Measurements from ENCODE around the gene SEPTIN10. TPM values are rescaled to one million over a fixed set of nuclear protein-coding genes. Genes with fewer than 3 reads are reported as not detected.

The SEPTIN10 gene
- total RNA-seq, 1 experiment from 2014 or later: 113 TPM

DNA sequence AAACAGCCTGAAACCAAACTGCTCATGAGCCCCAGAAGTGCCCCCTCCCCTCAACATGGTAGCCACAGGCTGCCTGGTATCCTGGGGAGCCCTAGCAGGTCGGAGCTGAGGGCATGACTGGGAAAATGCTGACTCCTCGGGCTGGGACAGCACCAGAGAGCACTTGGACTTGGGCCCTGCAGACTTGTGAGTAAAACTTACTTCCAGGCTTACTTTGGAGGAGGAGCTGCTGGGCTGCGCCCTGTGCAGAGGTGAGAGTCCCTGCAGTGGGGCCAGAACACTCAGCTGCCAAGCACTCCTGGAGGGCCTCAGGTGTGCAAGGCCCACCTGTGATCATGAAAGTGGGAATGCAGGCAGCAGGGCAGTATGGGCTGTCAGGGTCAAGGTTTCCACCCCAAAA lies 119.4 kb downstream of the SEPTIN10 start:
- ATAC-seq (no peak), DNase-seq (ENCODE audit: low read depth, low spot score) (no peak)
- H3K36me3 ChIP-seq (ENCODE audit: control insufficient read depth in 1 of 2, insufficient read depth in 2 of 2, low read length in 2 of 2): no peaks in the 10 kb centered on the region
- H2AFZ ChIP-seq (ENCODE audit: low read depth, low read length, poor library complexity, severe bottlenecking): no peak overlapping the region
- H3K9me2 ChIP-seq (ENCODE audit: insufficient read depth): no peaks in the 10 kb centered on the region
- CTCF ChIA-PET: no interaction called here
- intact Hi-C loops (cut with micrococcal nuclease): no loop called here
- RAD21 ChIA-PET (ENCODE audit: low non-redundant PET in 1 of 2, low total read pairs in 2 of 2, uncharacterized antibody in 2 of 2, unreplicated experiment in 2 of 2): no interaction called here
- H3K79me2 ChIP-seq (ENCODE audit: insufficient read depth, low read length): no peaks in the 10 kb centered on the region
- no peaks in the 10 kb centered on the region for H3K27me3 ChIP-seq (ENCODE audit: insufficient read depth, low read length)
- H3K9me3 ChIP-seq (ENCODE audit: control insufficient read depth in 1 of 2, insufficient read depth in 1 of 2, low read depth in 1 of 2, low read length in 2 of 2): no peaks in the 10 kb centered on the region
- BruUV-seq (replicated peaks): no TSS peak
- TF ChIP-seq SIN3A (IDR thresholded peaks at IDR 0.05; ENCODE audit: low read depth): no peak
- no peak for TF ChIP-seq CEBPB (IDR thresholded peaks at IDR 0.05; ENCODE audit: low read depth)
- no peak for TF ChIP-seq ZNF274 (IDR thresholded peaks at IDR 0.05; ENCODE audit: low read depth, low read length)
- no peak for TF ChIP-seq SP1 (IDR thresholded peaks at IDR 0.05; ENCODE audit: low read depth)
- TF ChIP-seq, protein P1, sequence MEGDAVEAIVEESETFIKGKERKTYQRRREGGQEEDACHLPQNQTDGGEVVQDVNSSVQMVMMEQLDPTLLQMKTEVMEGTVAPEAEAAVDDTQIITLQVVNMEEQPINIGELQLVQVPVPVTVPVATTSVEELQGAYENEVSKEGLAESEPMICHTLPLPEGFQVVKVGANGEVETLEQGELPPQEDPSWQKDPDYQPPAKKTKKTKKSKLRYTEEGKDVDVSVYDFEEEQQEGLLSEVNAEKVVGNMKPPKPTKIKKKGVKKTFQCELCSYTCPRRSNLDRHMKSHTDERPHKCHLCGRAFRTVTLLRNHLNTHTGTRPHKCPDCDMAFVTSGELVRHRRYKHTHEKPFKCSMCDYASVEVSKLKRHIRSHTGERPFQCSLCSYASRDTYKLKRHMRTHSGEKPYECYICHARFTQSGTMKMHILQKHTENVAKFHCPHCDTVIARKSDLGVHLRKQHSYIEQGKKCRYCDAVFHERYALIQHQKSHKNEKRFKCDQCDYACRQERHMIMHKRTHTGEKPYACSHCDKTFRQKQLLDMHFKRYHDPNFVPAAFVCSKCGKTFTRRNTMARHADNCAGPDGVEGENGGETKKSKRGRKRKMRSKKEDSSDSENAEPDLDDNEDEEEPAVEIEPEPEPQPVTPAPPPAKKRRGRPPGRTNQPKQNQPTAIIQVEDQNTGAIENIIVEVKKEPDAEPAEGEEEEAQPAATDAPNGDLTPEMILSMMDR (IDR thresholded peaks at IDR 0.05 in 2 of 3, conservative IDR thresholded peaks at IDR 0.05 in 1 of 3; ENCODE audit: borderline replicate concordance in 1 of 3, insufficient read depth in 1 of 3, low read depth in 2 of 3, low read length in 2 of 3): no peak
- no peak for TF ChIP-seq FOSL1 (IDR thresholded peaks at IDR 0.05; ENCODE audit: low read depth)
- TF ChIP-seq, protein P2, sequence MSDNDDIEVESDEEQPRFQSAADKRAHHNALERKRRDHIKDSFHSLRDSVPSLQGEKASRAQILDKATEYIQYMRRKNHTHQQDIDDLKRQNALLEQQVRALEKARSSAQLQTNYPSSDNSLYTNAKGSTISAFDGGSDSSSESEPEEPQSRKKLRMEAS (IDR thresholded peaks at IDR 0.05): no peak
- no peak for TF ChIP-seq ELF1 (IDR thresholded peaks at IDR 0.05; ENCODE audit: borderline replicate concordance, low read depth)
- TF ChIP-seq TCF7L2 (IDR thresholded peaks at IDR 0.05; ENCODE audit: borderline replicate concordance, extremely low read depth, insufficient read depth, insufficient read length): no peak
- TF ChIP-seq, protein P3, sequence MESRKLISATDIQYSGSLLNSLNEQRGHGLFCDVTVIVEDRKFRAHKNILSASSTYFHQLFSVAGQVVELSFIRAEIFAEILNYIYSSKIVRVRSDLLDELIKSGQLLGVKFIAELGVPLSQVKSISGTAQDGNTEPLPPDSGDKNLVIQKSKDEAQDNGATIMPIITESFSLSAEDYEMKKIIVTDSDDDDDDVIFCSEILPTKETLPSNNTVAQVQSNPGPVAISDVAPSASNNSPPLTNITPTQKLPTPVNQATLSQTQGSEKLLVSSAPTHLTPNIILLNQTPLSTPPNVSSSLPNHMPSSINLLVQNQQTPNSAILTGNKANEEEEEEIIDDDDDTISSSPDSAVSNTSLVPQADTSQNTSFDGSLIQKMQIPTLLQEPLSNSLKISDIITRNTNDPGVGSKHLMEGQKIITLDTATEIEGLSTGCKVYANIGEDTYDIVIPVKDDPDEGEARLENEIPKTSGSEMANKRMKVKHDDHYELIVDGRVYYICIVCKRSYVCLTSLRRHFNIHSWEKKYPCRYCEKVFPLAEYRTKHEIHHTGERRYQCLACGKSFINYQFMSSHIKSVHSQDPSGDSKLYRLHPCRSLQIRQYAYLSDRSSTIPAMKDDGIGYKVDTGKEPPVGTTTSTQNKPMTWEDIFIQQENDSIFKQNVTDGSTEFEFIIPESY (IDR thresholded peaks at IDR 0.05; ENCODE audit: extremely low read depth, insufficient replicate concordance, low read length): no peak
- no peak for TF ChIP-seq POLR2A (IDR thresholded peaks at IDR 0.05; ENCODE audit: borderline replicate concordance, extremely low read depth, insufficient read depth, insufficient read length)
- no peak for TF ChIP-seq ZFX (IDR thresholded peaks at IDR 0.05)
- TF ChIP-seq SRF (IDR thresholded peaks at IDR 0.05; ENCODE audit: low read depth): no peak
- TF ChIP-seq, protein P4, sequence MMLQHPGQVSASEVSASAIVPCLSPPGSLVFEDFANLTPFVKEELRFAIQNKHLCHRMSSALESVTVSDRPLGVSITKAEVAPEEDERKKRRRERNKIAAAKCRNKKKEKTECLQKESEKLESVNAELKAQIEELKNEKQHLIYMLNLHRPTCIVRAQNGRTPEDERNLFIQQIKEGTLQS (IDR thresholded peaks at IDR 0.05): no peak
- TF ChIP-seq POLR2AphosphoS5 (IDR thresholded peaks at IDR 0.05; ENCODE audit: low read depth, low read length): no peak
- no peak for TF ChIP-seq JUND (IDR thresholded peaks at IDR 0.05)
- TF ChIP-seq RAD21 (IDR thresholded peaks at IDR 0.05; ENCODE audit: low read depth): no peak
- no peak for TF ChIP-seq YY1 (IDR thresholded peaks at IDR 0.05; ENCODE audit: extremely low read depth, insufficient replicate concordance, low read depth, low read length)
- no peak for TF ChIP-seq EZH2 (IDR thresholded peaks at IDR 0.05)
- no peak overlapping the region for H3K9ac ChIP-seq (ENCODE audit: low read length)
- POLR2A ChIA-PET: no interaction called here
- H3K4me3 ChIP-seq (replicated peaks in 1 of 2; ENCODE audit: low read depth in 1 of 2, low read length in 2 of 2): no peak overlapping the region
- H3K4me2 ChIP-seq (ENCODE audit: low read length): no peak overlapping the region
- no peak overlapping the region for H3K27ac ChIP-seq (ENCODE audit: low read depth, low read length)
- no peaks in the 10 kb centered on the region for H4K20me1 ChIP-seq (ENCODE audit: insufficient read depth)
- H3K4me1 ChIP-seq (ENCODE audit: control insufficient read depth in 1 of 2, insufficient read depth in 2 of 2, low read length in 2 of 2): no peaks in the 10 kb centered on the region; a peak in 1 of 4 replicates
